WTC11 (cell line): Measurements from ENCODE around the gene ZNF814.
A peak's percentile ranks its signal among the peaks of the same experiment; 100 is the strongest.

Source experiments
- CREB1 ChIP-seq: sonication (generic); formaldehyde crosslinking; IDR thresholded peaks from 2 replicates; pipeline ENCODE4 v1.8.0; 2023; ENCODE audit warnings: mild to moderate bottlenecking, missing genetic modification reagents
- E2F5 ChIP-seq: sonication (generic); formaldehyde crosslinking; IDR thresholded peaks from 2 replicates; pipeline ENCODE4 v1.8.1; 2022; ENCODE audit warnings: mild to moderate bottlenecking, moderate library complexity, missing genetic modification reagents
- IRF1 ChIP-seq: sonication (generic); formaldehyde crosslinking; IDR thresholded peaks from 2 replicates; pipeline ENCODE4 v1.8.0; 2023; ENCODE audit warnings: missing genetic modification reagents
- NFYB ChIP-seq: sonication (generic); formaldehyde crosslinking; conservative IDR thresholded peaks from 2 replicates; pipeline ENCODE4 v1.8.0; 2022; ENCODE audit warnings: low read depth, missing genetic modification reagents
- NR2C2 ChIP-seq: sonication (generic); formaldehyde crosslinking; IDR thresholded peaks from 2 replicates; pipeline ENCODE4 v1.8.0; 2022; ENCODE audit warnings: mild to moderate bottlenecking, missing genetic modification reagents
- NR3C1 ChIP-seq: sonication (generic); formaldehyde crosslinking; conservative IDR thresholded peaks from 2 replicates; pipeline ENCODE4 v1.8.1; 2023; ENCODE audit warnings: low read depth, mild to moderate bottlenecking, missing genetic modification reagents
- RELA ChIP-seq: sonication (generic); formaldehyde crosslinking; IDR thresholded peaks from 2 replicates; pipeline ENCODE4 v1.8.1; 2022; ENCODE audit warnings: missing genetic modification reagents, mild to moderate bottlenecking, borderline replicate concordance
- SP1 ChIP-seq: sonication (generic); formaldehyde crosslinking; conservative IDR thresholded peaks from 2 replicates; pipeline ENCODE4 v1.8.1; 2022; ENCODE audit warnings: missing genetic modification reagents
- TEAD4 ChIP-seq: sonication (generic); formaldehyde crosslinking; IDR thresholded peaks from 2 replicates; pipeline ENCODE4 v1.8.0; 2022; ENCODE audit warnings: mild to moderate bottlenecking, missing genetic modification reagents
- TF ChIP-seq, protein P1 (sequence below): sonication (generic); formaldehyde crosslinking; IDR thresholded peaks from 2 replicates; pipeline ENCODE4 v1.8.1; 2023; ENCODE audit warnings: mild to moderate bottlenecking, missing genetic modification reagents, moderate library complexity
- TF ChIP-seq, protein P2 (sequence below): fragments of 200-600 bp; IDR thresholded peaks from 2 replicates; pipeline ENCODE4 v1.8.0; 2022; ENCODE audit warnings: antibody characterized with exemption
- TF ChIP-seq, protein P3 (sequence below): sonication (generic); formaldehyde crosslinking; IDR thresholded peaks from 2 replicates; pipeline ENCODE4 v1.8.1; 2023; ENCODE audit warnings: mild to moderate bottlenecking, missing genetic modification reagents

GRCh38 chr19:57888560-57889231 is at the start of gene ZNF814:
- TF ChIP-seq, protein P1, sequence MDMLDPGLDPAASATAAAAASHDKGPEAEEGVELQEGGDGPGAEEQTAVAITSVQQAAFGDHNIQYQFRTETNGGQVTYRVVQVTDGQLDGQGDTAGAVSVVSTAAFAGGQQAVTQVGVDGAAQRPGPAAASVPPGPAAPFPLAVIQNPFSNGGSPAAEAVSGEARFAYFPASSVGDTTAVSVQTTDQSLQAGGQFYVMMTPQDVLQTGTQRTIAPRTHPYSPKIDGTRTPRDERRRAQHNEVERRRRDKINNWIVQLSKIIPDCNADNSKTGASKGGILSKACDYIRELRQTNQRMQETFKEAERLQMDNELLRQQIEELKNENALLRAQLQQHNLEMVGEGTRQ = peak; percentile 95
- TF ChIP-seq, protein P2, sequence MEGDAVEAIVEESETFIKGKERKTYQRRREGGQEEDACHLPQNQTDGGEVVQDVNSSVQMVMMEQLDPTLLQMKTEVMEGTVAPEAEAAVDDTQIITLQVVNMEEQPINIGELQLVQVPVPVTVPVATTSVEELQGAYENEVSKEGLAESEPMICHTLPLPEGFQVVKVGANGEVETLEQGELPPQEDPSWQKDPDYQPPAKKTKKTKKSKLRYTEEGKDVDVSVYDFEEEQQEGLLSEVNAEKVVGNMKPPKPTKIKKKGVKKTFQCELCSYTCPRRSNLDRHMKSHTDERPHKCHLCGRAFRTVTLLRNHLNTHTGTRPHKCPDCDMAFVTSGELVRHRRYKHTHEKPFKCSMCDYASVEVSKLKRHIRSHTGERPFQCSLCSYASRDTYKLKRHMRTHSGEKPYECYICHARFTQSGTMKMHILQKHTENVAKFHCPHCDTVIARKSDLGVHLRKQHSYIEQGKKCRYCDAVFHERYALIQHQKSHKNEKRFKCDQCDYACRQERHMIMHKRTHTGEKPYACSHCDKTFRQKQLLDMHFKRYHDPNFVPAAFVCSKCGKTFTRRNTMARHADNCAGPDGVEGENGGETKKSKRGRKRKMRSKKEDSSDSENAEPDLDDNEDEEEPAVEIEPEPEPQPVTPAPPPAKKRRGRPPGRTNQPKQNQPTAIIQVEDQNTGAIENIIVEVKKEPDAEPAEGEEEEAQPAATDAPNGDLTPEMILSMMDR = peak; percentile 46; the same call in 1 of the 2 replicates
- TF ChIP-seq TEAD4 = no peak
- no peak; the same call in 1 of the 2 replicates for TF ChIP-seq RELA (CRISPR knock-in tag)
- TF ChIP-seq E2F5 (CRISPR knock-in tag) = no peak
- no peak for TF ChIP-seq CREB1 (CRISPR knock-in tag)
- TF ChIP-seq SP1 (CRISPR knock-in tag) = peak; percentile 47; the same call in 1 of the 2 replicates
- 0 out of 2 replicates have a peak, but pooled peaks have one; percentile 8 for TF ChIP-seq NR3C1
- no peak for TF ChIP-seq NR2C2 (CRISPR knock-in tag)
- TF ChIP-seq IRF1 (CRISPR knock-in tag) = no peak
- TF ChIP-seq, protein P3, sequence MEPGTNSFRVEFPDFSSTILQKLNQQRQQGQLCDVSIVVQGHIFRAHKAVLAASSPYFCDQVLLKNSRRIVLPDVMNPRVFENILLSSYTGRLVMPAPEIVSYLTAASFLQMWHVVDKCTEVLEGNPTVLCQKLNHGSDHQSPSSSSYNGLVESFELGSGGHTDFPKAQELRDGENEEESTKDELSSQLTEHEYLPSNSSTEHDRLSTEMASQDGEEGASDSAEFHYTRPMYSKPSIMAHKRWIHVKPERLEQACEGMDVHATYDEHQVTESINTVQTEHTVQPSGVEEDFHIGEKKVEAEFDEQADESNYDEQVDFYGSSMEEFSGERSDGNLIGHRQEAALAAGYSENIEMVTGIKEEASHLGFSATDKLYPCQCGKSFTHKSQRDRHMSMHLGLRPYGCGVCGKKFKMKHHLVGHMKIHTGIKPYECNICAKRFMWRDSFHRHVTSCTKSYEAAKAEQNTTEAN (CRISPR knock-in tag) = 0 out of 2 replicates have a peak, but pooled peaks have one; percentile 75
- TF ChIP-seq NFYB (CRISPR knock-in tag) = peak; percentile 58
